DLD1 (cell line): Measurements from ENCODE around the gene DBNDD1.

ENCODE experiments used
- in situ Hi-C: cut with HindIII; loops from 2 replicates; pipeline ENCODE4 v1.10.0; 2017; ENCODE audit warnings: low sequenced_read_pairs

Gene DBNDD1

GRCh38 chr16:90040152-90041023 is 21.1 kb upstream of the DBNDD1 start:
- in situ Hi-C loops, result loop anchor here (10.0 kb wide), 1 partner anchor 326 kb away; no protein-coding TSS in a partner anchor

DNA sequence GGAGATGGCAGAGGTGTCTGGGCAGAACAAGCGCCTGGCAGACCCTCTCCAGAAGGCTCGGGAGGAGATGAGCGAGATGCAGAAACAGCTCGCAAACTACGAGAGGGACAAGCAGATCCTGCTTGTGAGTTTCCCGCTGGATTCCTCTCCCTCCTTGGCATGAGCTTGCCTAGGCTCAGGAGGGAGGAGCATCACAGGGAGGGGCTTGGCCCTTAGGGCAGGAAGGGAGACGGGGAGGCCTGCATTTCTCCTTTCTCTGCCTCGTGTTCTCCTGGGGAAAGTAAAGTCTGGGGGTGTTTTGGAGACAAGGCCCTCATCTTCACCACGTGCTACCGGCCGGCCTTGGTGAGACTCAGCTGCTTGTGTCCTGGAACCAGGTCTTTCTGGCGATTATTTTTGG is 18.0 kb upstream of the DBNDD1 start:
- in situ Hi-C loops, result no loop called here

DNA sequence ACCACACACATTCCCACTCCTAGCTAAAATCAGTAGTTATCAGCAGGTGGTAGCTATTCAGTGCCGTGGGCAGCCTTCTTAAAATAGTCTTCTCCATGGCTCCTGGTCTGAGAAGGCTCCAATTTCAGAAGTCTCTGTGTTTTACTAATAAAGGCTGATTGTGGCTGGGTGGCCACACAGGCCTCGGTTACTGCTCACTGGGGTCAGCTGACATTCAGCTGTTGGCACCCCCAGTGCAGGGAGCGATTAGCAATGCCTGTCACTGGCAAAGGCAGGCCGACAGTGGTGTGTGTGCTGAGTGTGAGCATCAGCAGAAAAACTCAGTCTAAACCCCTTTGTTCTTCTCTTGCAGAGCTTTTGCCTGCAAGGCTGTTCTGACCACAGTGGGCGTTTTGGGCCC is 16.6 kb upstream of the DBNDD1 start:
- in situ Hi-C loops, result no loop called here

DNA sequence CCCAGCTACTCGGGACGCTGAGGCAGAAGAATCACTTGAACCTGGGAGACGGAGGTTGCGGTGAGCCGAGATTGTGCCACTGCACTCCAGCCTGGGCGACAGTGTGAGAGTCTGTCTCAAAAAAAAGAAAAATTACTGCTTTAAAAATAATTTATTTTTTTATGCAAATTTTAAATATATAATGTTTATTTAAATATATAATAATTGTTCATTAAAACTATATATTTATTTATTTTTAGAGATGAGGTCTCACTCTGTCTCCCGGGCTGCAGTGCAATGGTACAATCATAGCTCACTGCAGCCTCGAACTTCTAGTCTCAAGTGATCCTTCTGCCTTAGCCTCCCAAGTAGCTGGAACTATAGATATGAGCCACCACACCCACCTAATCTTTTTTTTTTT is 15.2 kb upstream of the DBNDD1 start:
- in situ Hi-C loops, result no loop called here

DNA sequence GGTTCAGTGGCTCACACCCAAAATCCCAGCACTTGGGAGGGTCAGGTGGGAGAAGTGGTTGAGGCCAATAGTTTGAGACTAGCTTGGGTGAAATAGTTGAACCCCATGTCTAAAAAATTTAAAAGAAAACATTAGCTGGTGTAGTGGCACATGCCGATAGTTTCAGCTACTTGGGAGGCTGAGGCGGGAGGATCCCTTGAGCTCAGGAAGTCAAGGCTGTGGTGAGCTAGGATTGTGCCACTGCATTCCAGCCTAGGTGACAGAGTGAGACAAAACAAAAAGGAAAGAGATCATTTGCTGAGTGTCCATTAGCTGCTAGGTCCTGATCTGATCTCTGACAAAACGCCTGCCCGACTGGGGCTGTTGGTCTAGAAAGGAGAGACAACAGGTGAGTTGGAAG is 14.1 kb upstream of the DBNDD1 start:
- in situ Hi-C loops, result no loop called here

GRCh38 chr16:90032674-90033331 is 13.5 kb upstream of the DBNDD1 start:
- in situ Hi-C loops, result no loop called here

DNA sequence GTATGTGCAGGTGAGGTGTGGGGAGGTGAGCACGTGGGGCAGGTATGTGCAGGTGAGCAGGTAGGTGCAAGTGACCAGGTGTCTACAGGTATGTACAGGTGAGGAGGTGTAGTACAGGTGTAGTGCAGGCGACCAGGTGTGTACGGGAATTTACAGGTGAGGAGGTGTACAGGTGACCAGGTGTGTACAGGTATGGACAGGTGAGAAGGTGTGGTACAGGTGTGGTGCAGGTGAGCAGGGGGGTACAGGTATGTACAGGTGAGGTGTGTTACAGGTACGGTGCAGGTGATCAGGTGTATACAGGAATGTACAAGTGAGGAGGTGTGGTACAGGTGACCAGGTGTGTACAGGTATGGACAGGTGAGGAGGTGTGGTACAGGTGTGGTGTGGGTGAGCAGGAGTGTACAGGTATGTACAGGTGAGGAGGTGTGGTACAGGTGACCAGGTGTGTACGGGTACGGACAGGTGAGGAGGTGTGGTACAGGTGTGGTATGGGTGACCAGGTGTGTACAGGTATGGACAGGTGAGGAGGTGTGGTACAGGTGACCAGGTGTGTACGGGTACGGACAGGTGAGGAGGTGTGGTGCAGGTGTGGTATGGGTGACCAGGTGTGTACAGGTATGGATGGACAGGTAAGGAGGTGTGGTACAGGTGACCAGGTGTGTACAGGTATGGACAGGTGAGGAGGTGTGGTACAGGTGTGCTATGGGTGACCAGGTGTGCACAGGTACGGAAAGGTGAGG is 12.8 kb upstream of the DBNDD1 start:
- in situ Hi-C loops, result no loop called here

DNA sequence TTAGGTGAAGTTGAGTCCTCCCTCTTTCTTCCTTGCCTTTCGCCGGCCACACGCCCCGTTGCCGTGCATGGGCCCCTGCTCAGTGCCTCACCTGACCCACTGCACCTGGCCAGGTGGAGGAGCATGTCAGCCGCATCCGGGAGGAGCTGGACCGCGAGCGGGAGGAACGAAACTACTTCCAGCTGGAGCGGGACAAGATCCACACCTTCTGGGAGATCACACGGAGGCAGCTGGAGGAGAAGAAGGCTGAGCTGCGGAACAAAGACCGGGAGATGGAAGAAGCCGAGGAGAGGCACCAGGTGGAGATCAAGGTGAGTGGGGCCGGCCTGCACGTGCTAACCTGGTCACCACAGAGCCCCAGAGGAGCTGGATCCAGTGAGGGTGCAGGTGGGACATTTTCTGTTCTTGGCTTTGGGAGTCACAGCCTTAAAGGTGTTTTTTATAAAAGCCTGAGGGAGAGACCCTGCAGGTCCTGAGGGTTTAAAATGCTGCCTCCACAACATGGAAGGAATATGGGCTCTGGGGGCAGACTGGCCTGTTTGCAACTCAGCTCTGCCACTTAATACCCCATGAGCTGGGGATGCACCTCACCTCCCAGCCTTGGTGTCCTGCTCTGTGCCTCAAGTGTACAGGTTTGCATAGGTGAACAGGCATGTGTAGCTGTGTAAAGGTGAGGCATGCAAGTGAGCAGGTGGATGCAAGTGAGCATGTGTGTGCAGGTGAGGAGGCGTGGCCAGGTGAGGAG is 12.1 kb upstream of the DBNDD1 start:
- in situ Hi-C loops, result no loop called here

DNA sequence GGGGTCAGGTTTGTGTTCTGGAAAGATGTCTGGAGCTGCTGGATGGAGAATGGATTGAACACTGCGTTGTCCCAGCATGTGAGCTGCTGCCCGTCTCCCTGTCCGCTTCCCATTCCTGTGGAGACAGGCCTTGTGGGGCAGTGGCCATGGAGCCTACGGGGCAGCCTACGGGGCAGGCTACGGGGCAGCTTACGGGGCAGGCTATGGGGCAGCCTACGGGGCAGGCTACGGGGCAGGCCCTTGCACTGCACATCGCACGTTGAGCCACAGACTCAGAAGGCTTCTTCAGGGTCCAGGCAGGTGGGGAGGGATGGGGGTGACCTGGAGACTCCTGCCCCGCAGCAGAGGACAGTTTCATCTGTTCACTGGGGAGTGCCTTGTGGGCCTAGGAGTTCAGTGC is 9.7 kb upstream of the DBNDD1 start:
- in situ Hi-C loops, result no loop called here

DNA sequence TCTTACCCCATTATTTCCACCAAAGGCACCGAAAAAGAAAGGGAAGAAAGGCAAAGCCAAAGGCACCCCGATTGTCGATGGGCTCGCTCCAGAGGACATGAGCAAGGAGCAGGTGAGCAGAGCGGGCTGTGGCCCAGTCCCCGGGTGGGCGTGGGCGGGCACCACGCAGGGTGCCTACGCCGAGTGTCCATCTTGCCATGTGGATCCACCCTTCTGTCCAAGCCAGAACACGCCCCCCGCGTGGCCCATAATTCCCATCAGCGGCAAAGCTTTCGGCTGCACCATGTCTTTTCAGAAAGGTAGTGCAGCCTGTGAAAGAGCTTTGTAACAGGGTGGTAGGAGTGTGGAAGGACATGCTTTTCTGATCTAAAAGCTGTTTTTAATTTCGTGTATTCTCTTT is 8.4 kb upstream of the DBNDD1 start:
- in situ Hi-C loops, result no loop called here

DNA sequence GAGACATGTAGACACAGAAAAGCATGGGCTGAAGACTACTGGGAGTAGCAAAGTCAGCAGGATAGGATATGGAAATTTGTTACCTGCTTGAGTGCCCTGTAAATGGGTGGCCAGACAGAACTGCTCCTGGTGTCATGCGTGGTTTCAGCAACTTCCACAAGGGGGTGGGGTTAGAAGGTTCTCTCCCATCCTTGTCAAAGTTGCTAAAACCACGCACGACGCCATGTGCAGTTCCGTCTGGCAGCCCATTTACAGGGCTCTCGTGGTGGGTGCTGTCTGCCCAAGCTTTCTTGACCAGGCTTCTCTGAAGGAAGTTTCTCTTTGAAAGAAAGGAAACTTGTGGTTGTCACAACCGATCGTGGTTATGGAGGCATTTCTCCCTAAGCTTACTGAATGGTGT is 6.9 kb upstream of the DBNDD1 start:
- in situ Hi-C loops, result no loop called here

DNA sequence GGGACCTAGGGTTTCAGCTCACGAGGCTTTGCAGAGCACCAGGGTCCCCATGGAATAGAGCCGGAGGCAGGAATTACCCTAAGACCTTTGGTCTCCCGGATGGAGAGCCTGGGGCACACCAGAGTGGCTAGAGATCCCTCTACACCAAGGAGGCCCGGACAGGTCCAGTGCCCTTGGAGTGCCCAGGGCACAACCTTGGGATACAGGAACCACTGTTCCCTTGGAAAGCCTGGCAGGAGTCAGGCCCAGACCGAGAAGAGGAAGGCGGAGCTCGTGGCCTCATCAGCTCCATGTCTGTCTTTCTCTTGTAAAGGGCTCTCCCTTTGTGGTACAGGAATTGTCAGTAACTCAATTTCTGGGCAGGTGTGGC is 3.8 kb upstream of the DBNDD1 start:
- in situ Hi-C loops, result no loop called here

DNA sequence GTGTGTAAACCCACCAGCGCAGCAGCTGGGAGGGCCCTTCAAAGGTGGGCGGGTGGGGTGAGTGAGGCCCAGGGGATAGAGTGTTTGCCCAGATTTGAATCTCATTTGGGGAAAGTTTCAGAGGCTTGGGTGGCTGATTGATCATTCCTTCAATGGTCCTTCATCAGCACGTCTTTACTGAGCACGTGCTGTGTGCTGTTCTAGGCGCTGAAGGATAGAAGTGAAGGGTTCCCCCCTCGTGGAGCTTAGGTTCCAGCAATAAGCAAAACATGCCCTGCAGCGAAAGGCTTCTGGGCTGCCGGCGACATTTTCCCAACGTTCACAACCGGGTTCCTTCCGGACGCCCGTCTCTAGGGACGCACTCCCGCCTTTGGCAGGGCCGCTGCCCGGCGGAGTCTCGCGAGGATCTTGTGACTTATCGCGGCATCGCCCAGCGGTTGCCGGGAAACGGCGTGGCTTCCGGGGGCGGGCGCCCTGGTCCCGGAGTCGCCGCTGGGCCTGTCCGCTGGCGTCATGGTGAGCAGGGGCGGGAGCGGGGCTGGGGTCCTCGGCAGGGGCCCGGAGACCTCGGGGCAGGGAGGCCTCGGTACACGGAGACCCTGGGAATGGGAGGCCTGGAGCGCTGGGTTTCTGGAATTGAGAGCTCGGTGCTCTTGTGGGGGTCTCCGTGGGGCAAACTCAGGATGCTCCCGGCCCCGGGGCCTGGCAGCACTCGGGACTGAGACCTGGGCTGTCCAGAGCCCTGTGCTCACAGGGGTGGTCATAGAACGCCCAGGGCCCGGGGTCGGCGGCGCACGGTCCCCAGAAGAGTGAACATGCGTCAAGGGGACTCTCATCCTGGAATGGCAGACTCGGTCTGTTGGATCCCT is 3.2 kb upstream of the DBNDD1 start:
- in situ Hi-C loops, result no loop called here

DNA sequence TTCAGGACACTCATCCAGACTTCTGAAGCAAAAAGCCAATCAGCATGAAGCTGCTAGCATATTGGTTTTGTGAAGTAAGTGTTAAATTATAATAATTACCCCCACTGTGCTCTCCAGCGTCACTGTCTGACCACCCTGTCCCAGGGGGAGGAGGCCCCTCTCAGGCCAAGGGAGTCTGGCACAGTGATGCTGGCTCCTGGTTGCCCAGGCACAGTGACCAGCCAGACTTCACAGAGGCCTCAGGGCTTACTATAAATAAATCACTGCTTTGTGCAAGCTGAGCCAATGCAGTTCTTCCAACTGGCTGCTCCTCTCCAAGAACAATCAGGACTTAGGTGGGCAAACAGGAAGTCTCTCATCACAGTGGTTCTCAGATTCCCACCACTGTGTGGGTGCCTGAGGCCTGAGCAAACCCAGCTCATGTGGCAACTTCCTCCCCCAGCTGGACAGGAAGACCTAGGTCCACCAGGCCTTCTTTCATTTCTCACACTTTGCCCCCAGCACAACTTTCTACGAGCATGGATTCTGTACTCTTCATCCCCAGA is 1.7 kb upstream of the DBNDD1 start:
- in situ Hi-C loops, result no loop called here

GRCh38 chr16:90020260-90020837 is 1.1 kb upstream of the DBNDD1 start:
- in situ Hi-C loops, result no loop called here

DNA sequence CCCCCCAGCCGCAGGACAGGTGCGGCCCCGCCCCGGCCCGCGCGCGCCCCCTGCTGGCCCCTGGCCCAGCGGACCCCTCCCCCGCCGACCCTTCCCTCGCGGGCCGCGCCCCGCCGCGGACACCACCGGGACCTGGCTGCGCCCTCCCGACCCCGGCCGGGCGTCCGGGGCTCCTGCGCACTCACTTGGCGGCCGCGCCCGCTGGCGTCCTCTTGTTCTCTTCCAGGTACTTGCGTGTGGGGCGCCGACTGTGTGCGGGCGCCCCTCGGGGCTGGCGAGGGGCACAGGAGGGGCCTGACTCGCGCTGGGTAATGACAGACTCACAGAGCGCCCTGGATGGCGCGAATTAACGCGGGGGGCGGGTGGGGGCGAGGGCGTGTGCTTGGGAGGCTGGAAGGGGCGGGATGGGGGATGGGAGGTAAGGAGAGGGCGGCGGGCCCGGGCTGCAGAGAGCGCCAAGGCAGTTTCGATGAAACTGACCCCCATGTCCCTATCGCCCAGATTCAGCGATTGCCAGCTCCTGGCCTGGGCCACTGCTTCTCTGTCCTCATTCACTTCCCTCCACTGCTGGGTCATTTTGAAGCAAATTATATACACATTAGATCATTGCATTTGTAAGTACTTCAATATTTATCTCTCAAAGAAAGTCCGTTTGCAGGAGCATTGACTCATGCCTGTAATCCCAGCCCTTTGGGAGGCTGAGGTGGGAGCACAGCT is 445 bp upstream of the DBNDD1 start:
- in situ Hi-C loops, result no loop called here

DNA sequence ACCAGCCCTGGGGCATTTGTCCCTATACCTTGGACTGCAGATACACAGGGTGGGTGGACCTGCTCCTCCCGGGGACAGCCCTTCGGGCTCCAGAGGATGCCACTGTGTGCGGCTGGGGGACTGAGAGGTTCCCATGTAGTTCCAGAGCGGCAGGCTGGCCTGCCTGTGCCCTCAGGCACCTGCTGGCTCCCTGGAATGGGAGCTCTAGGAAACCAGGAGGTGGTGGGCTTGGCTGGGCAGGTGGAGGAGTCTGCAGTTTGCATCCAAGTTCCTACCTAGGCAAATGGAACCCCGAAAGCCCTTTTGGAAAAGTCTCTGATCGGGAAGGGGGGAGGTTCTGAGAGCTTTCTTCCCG is 982 bp downstream of the DBNDD1 start:
- in situ Hi-C loops, result no loop called here

GRCh38 chr16:90016339-90016950 is 2.8 kb downstream of the DBNDD1 start:
- in situ Hi-C loops, result no loop called here
